GM21381 (cell line): ENCODE results near the gene HTD2.
A peak's percentile ranks its signal among the peaks of the same experiment; 100 is the strongest.
"Not testable (repeated sequence)": the region's sequence is repeated elsewhere in the genome, so short reads cannot be mapped to it uniquely, and the experiment has no call there.

Experiments
- ATAC-seq: cut with Tn5 transposase; IDR thresholded peaks from one replicate; pipeline ENCODE4 v1.9.1; 2021; ENCODE audit warnings: mild to moderate bottlenecking, moderate library complexity; ENCODE audit not compliant: unreplicated experiment

HTD2 gene

GRCh38 chr3:58331593-58332152, 25.4 kb downstream of the HTD2 start:
- ATAC-seq = no peak

- peak; percentile 94 for ATAC-seq
Measured at GRCh38 chr3:58332575-58333188, 26.4 kb downstream of the HTD2 start, which contains the start of gene PXK. PXK (plus strand) TSS chr3:58332892; CDS start chr3:58332989, 97 bp downstream.

- ATAC-seq = peak; percentile 36
Measured at GRCh38 chr3:58333206-58334012, 27.1 kb downstream of the HTD2 start.

- no peak for ATAC-seq
Measured at GRCh38 chr3:58334013-58334321, 27.6 kb downstream of the HTD2 start.

GRCh38 chr3:58334506-58334884, 28.2 kb downstream of the HTD2 start:
- no peak for ATAC-seq

GRCh38 chr3:58335652-58335947, 29.3 kb downstream of the HTD2 start:
- no peak for ATAC-seq

GRCh38 chr3:58336135-58336882, 30.0 kb downstream of the HTD2 start:
- no peak for ATAC-seq

GRCh38 chr3:58337190-58337589, 30.9 kb downstream of the HTD2 start:
- no peak for ATAC-seq

GRCh38 chr3:58339146-58339545, 32.8 kb downstream of the HTD2 start:
- ATAC-seq = not testable (repeated sequence)

- no peak for ATAC-seq
Measured at GRCh38 chr3:58340594-58341244, 34.4 kb downstream of the HTD2 start.

GRCh38 chr3:58341376-58341775, 35.1 kb downstream of the HTD2 start:
- ATAC-seq = no peak

- ATAC-seq = no peak
Measured at GRCh38 chr3:58342676-58343075, 36.4 kb downstream of the HTD2 start.

GRCh38 chr3:58345457-58345856, 39.1 kb downstream of the HTD2 start:
- no peak for ATAC-seq

GRCh38 chr3:58346368-58346767, 40.0 kb downstream of the HTD2 start:
- no peak for ATAC-seq

- no peak for ATAC-seq
Measured at GRCh38 chr3:58347984-58348383, 41.7 kb downstream of the HTD2 start.

- ATAC-seq = peak; percentile 83
Measured at GRCh38 chr3:58349792-58350626, 43.7 kb downstream of the HTD2 start.

- ATAC-seq = no peak
Measured at GRCh38 chr3:58350627-58351013, 44.3 kb downstream of the HTD2 start.

- no peak for ATAC-seq
Measured at GRCh38 chr3:58351920-58352319, 45.6 kb downstream of the HTD2 start.

- no peak for ATAC-seq
Measured at GRCh38 chr3:58352626-58353025, 46.3 kb downstream of the HTD2 start.
